Endothelial cell of umbilical vein (primary cell): Measurements from ENCODE around the gene PGD. TPM values are rescaled to one million over a fixed set of nuclear protein-coding genes. Genes with fewer than 3 reads are reported as not detected.
A peak's percentile ranks its signal among the peaks of the same experiment; 100 is the strongest.

ENCODE experiments used
- Bru-seq: library from RNA; stranded (reverse); fragments of 400-500 nt; gene quantifications from one replicate; lab custom pipeline; 2021; lab: Mats Ljungman, UMichigan
- BruChase-seq, 2 experiments: library from RNA; stranded (reverse); fragments of 400-500 nt; gene quantifications; one replicate each; lab custom pipeline; 2021; lab: Mats Ljungman, UMichigan
- BruUV-seq: library from RNA; stranded (reverse); fragments of 400-500 nt; replicated peaks from 2 replicates; lab custom pipeline; 2021; lab: Mats Ljungman, UMichigan
- CTCF ChIA-PET: fragments of 300-600, 350-600 bp; sonication (Branson Sonifier 250); formaldehyde crosslinking; loops from one replicate; lab custom pipeline; 2021; ENCODE audit warnings: antibody characterized with exemption, inconsistent platforms; lab: Charles Lee
- POLR2A ChIA-PET: fragments of 300-600, 350-600 bp; sonication (Branson Sonifier 250); formaldehyde crosslinking; loops from one replicate; lab custom pipeline; 2021; ENCODE audit warnings: antibody characterized with exemption, inconsistent platforms; lab: Charles Lee
- DNase-seq: peaks from one replicate; pipeline ENCODE4 v3.0.0-alpha.2; 2011; ENCODE audit warnings: low read depth, low spot score
- FAIRE-seq: peaks from 2 replicates; lab custom pipeline; 2011; peaks lifted over from hg19 to GRCh38; lab: Jason Lieb, UNC
- H2AFZ ChIP-seq: 2 replicates; pipeline ENCODE4 v1.6.0; 2012; ENCODE audit warnings: low read depth, low read length, control low read depth, inconsistent platforms
- H3K27ac ChIP-seq: 2 replicates; pipeline ENCODE4 v1.5.1; 2011; ENCODE audit warnings: low read depth, mild to moderate bottlenecking, control low read depth, low read length, moderate library complexity; ENCODE audit not compliant: insufficient read depth
- H3K27me3 ChIP-seq, 2 experiments: 2 replicates each; pipeline versions ENCODE4 v1.6.0 to v1.6.1; 2011; ENCODE audit warnings: low read length in 2 of 2, mixed read lengths in 1 of 2; ENCODE audit not compliant: control insufficient read depth in 2 of 2, insufficient read depth in 2 of 2
- H3K36me3 ChIP-seq, 2 experiments: 2 replicates in 1 of 2; 3 replicates in 1 of 2; pipeline ENCODE4 v1.5.1; 2011; ENCODE audit warnings: low read length in 2 of 2, mild to moderate bottlenecking in 1 of 2, moderate library complexity in 1 of 2; ENCODE audit not compliant: control insufficient read depth in 2 of 2, insufficient read depth in 2 of 2; ENCODE audit errors: extremely low read depth in 1 of 2
- H3K4me1 ChIP-seq: 3 replicates; pipeline ENCODE4 v1.5.1; 2011; ENCODE audit warnings: mild to moderate bottlenecking, low read length; ENCODE audit not compliant: control insufficient read depth, insufficient read depth; ENCODE audit errors: extremely low read depth
- H3K4me2 ChIP-seq: 2 replicates; pipeline ENCODE4 v1.6.1; 2011; ENCODE audit warnings: low read length, control low read depth, mixed read lengths; ENCODE audit not compliant: insufficient read depth
- H3K4me3 ChIP-seq, 3 experiments: fragments of 200-600 bp in 1 of 3; sonication (generic), shearing (Covaris generic) in 1 of 3; replicated peaks in 1 of 3; 2 replicates each; pipeline ENCODE4 v1.5.1; 2011 to 2016; ENCODE audit warnings: control low read depth in 3 of 3, low read length in 3 of 3, mild to moderate bottlenecking in 2 of 3, inconsistent platforms in 1 of 3, low read depth in 1 of 3, moderate library complexity in 1 of 3; ENCODE audit not compliant: insufficient read depth in 1 of 3
- H3K79me2 ChIP-seq: 2 replicates; pipeline ENCODE4 v1.6.0; 2012; ENCODE audit warnings: low read length, inconsistent platforms; ENCODE audit not compliant: control insufficient read depth, insufficient read depth
- H3K9ac ChIP-seq: replicated peaks from 2 replicates; pipeline ENCODE3; 2011; ENCODE audit warnings: low read length, control low read depth; ENCODE audit not compliant: insufficient read depth; ENCODE audit errors: extremely low read depth
- H3K9me1 ChIP-seq: replicated peaks from 3 replicates; pipeline ENCODE4 v1.6.0; 2011; ENCODE audit warnings: mild to moderate bottlenecking, low read length; ENCODE audit not compliant: control insufficient read depth, insufficient read depth; ENCODE audit errors: extremely low read depth
- H3K9me3 ChIP-seq: replicated peaks from 2 replicates; pipeline ENCODE4 v1.5.1; 2012; ENCODE audit warnings: low read length, inconsistent platforms; ENCODE audit not compliant: control insufficient read depth, insufficient read depth
- H4K20me1 ChIP-seq: replicated peaks from 2 replicates; pipeline ENCODE3; 2011; ENCODE audit warnings: mild to moderate bottlenecking, low read length; ENCODE audit not compliant: control insufficient read depth, insufficient read depth; ENCODE audit errors: extremely low read depth
- CTCF ChIP-seq, 2 donors: IDR thresholded peaks; 1 replicate in 1 of 2; 2 replicates in 1 of 2; pipeline ENCODE4 v1.5.1; 2011; ENCODE audit warnings: low read length in 2 of 2, mild to moderate bottlenecking in 2 of 2, moderate library complexity in 2 of 2, control low read depth in 1 of 2, inconsistent platforms in 1 of 2, low read depth in 1 of 2; ENCODE audit not compliant: insufficient read depth in 1 of 2; ENCODE audit errors: extremely low read depth in 1 of 2
- EZH2 ChIP-seq: IDR thresholded peaks from 2 replicates; pipeline ENCODE4 v1.6.1; 2012; ENCODE audit warnings: borderline replicate concordance, low read depth, mild to moderate bottlenecking, moderate library complexity, low read length, inconsistent platforms; ENCODE audit not compliant: severe bottlenecking
- FOS ChIP-seq: IDR thresholded peaks from 2 replicates; pipeline ENCODE4 v1.6.1; 2011; ENCODE audit warnings: mild to moderate bottlenecking, low read length, moderate library complexity, borderline replicate concordance; ENCODE audit not compliant: insufficient read depth
- GATA2 ChIP-seq: IDR thresholded peaks from 2 replicates; pipeline ENCODE4 v1.7.0; 2011; ENCODE audit warnings: low read depth, mild to moderate bottlenecking, moderate library complexity, mixed read lengths, low read length; ENCODE audit not compliant: insufficient read length, insufficient read depth
- JUN ChIP-seq: IDR thresholded peaks from 2 replicates; pipeline ENCODE4 v1.6.1; 2011; ENCODE audit warnings: borderline replicate concordance, low read depth; ENCODE audit not compliant: insufficient read length, insufficient read depth
- MAX ChIP-seq: IDR thresholded peaks from 2 replicates; pipeline ENCODE4 v1.6.1; 2011; ENCODE audit not compliant: insufficient read depth, insufficient read length
- MYC ChIP-seq: IDR thresholded peaks from one replicate; pipeline ENCODE4 v1.6.1; 2011; ENCODE audit warnings: mild to moderate bottlenecking, low read depth, low read length
- POLR2A ChIP-seq: IDR thresholded peaks from 2 replicates; pipeline ENCODE4 v1.6.1; 2012; ENCODE audit warnings: low read depth, mild to moderate bottlenecking, control low read depth, low read length
- POLR2AphosphoS5 ChIP-seq: IDR thresholded peaks from 2 replicates; pipeline ENCODE4 v1.6.1; 2012; ENCODE audit warnings: low read depth, mild to moderate bottlenecking, control low read depth, low read length, moderate library complexity; ENCODE audit not compliant: insufficient read depth
- dilution Hi-C: fragments of 300-500 bp; cut with MboI; formaldehyde crosslinking; loops from one replicate; pipeline ENCODE4 v1.15.0; 2019; ENCODE audit warnings: low sequenced_read_pairs; ENCODE audit not compliant: extremely low pct_ligation_motif_present
- intact Hi-C: fragments of 100-400 bp; cut with micrococcal nuclease; formaldehyde crosslinking; loops from one replicate; pipeline ENCODE4 v1.10.0; 2022
- long read RNA-seq: library from polyadenylated mRNA; stranded (forward); transcript quantifications from one replicate; pipeline ENCODE4 v2.0.0, GENCODE V29; 2021
- polyA minus RNA-seq, 3 experiments: library from RNA; depleted of rRNA, polyadenylated mRNA; stranded (reverse); fragments of >200 nt; gene quantifications; 1 replicate in 1 of 3; 2 replicates in 2 of 3; pipeline ENCODE4 v1.2.3, GENCODE V29; 2011
- polyA plus RNA-seq, 4 experiments: library from polyadenylated mRNA; depleted of rRNA in 3 of 4; stranded (reverse) in 3 of 4; unstranded in 1 of 4; fragments of >200 nt; gene quantifications; 2 replicates each; pipeline versions ENCODE4 v1.2.1 to v1.2.3, GENCODE V29; 2011 to 2012; ENCODE audit warnings: missing spikeins in 1 of 4
- total RNA-seq: library from RNA; stranded (reverse); gene quantifications from 2 replicates; pipeline ENCODE4 v1.2.3, GENCODE V29; 2021

Gene PGD
- total RNA-seq, result 303 and 307 TPM in 2 replicates
- polyA plus RNA-seq, result 189 and 196 TPM in 2 replicates
- 153 and 175 TPM in 2 replicates for polyA plus RNA-seq (2011; cell fraction: cytosol; rRNA removed)
- polyA plus RNA-seq (2011; cell fraction: nucleus; rRNA removed), result 121 and 149 TPM in 2 replicates
- 280 and 365 TPM in 2 replicates for polyA plus RNA-seq (2012)
- 206 and 248 TPM in 2 replicates for polyA minus RNA-seq
- polyA minus RNA-seq (2011; cell fraction: cytosol; rRNA and poly(A)+ RNA removed), result 66.0 TPM
- polyA minus RNA-seq (2011; cell fraction: nucleus; rRNA and poly(A)+ RNA removed), result 59.0 and 66.0 TPM in 2 replicates
- percentile 92 among the genes with signal in this experiment for Bru-seq, nascent RNA
- percentile 94 among the genes with signal in this experiment for BruChase-seq, experiment 1, labeled RNA remaining after a 6-hour chase
- percentile 81 among the genes with signal in this experiment for BruChase-seq, experiment 2, labeled RNA remaining after a 2-hour chase
- long read RNA-seq, transcript PGD-201 (13 exons, 1,885 nt), result major isoform, 488 of 636 reads
- long read RNA-seq, partial matches to known transcripts, result 127 of 636 reads
- long read RNA-seq, other reads (novel, unspliced or antisense), result 21 of 636 reads

GRCh38 chr1:10398734-10399443, at the start of gene PGD:
TSS of gene PGD (plus strand) at chr1:10399064. CDS start at chr1:10399118, 54 bp downstream.
- TF ChIP-seq FOS, result no peak
- TF ChIP-seq CTCF (IDR thresholded peaks at IDR 0.05; ENCODE audit: extremely low read depth in 1 of 2, insufficient read depth in 1 of 2, low read depth in 1 of 2, low read length in 2 of 2), result no peak
- no peak for TF ChIP-seq MYC
- TF ChIP-seq GATA2, result no peak
- peak; percentile 96 for TF ChIP-seq POLR2AphosphoS5
- no peak for TF ChIP-seq MAX
- TF ChIP-seq EZH2, result no peak
- no peak for TF ChIP-seq JUN
- TF ChIP-seq POLR2A, result peak; percentile 87
- FAIRE-seq (peak; percentile 83), DNase-seq (peak; percentile 98)
- peak within 1 kb of the TSS; percentile 75 for H2AFZ ChIP-seq
- peaks cover 34% of the 10 kb centered on the region for H3K4me1 ChIP-seq
- no peaks in the 10 kb centered on the region for H3K27me3 ChIP-seq
- H3K9ac ChIP-seq, result peak within 1 kb of the TSS; percentile 94
- H3K4me2 ChIP-seq, result peak within 1 kb of the TSS; percentile 88
- H3K36me3 ChIP-seq, result peaks cover 0 to 6% of the 10 kb centered on the region in 2 experiments
- peak within 1 kb of the TSS; percentile 67 to 96 (median 95) for H3K4me3 ChIP-seq
- H3K9me3 ChIP-seq, result no peaks in the 10 kb centered on the region
- no peaks in the 10 kb centered on the region for H3K9me1 ChIP-seq
- BruUV-seq, result no TSS peak
- dilution Hi-C loops (no loop called here), intact Hi-C loops (loop anchor here (1.0 to 2.0 kb wide), 4 partner anchors 11 to 29 kb away; no protein-coding TSS in a partner anchor)
- POLR2A ChIA-PET, result interaction anchor here (1.0 to 2.4 kb wide), 4 partner anchors 11 to 32 kb away, joined by 3 to 32 read pairs (median 8); no protein-coding TSS in a partner anchor
- H3K79me2 ChIP-seq, result peaks cover 33% of the 10 kb centered on the region
- H4K20me1 ChIP-seq, result no peaks in the 10 kb centered on the region
- H3K27ac ChIP-seq, result peak within 1 kb of the TSS; percentile 76
- CTCF ChIA-PET, result interaction anchor here (0.7 to 2.9 kb wide), 6 partner anchors 10 to 31 kb away, joined by 3 to 32 read pairs (median 5); partner anchors contain the start of gene CENPS
